ENCODE results near the gene LCN6.
"Not testable (repeated sequence)": the region's sequence is repeated elsewhere in the genome, so short reads cannot be mapped to it uniquely, and the experiment has no call there.

LCN6 gene, protein sequence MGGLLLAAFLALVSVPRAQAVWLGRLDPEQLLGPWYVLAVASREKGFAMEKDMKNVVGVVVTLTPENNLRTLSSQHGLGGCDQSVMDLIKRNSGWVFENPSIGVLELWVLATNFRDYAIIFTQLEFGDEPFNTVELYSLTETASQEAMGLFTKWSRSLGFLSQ

DNA sequence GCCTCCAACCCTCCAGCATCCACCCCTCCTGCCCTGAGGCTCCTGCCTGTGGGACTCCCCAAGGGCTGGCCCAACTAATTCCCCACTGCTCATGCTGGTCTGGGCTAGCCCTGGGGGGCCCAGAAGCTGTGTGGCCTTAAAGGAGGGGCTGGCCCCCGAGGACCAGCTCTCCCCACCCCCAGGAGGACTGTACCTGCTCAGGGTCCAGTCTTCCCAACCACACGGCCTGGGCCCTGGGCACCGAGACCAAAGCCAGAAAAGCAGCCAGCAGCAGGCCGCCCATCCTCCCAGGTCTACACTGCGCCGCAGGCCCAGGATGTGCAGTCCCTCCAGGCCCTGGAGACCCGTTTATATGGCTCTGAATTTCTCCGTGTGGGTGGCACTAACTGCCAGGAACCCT is at the start of gene LCN6:
Gene LCN6 (minus strand): TSS at position 325 of the 400 bp plus-strand sequence. CDS start 42 bp downstream, at position 283.
- DNase-seq (ENCODE audit: low read depth in 3 of 3): no peak

DNA sequence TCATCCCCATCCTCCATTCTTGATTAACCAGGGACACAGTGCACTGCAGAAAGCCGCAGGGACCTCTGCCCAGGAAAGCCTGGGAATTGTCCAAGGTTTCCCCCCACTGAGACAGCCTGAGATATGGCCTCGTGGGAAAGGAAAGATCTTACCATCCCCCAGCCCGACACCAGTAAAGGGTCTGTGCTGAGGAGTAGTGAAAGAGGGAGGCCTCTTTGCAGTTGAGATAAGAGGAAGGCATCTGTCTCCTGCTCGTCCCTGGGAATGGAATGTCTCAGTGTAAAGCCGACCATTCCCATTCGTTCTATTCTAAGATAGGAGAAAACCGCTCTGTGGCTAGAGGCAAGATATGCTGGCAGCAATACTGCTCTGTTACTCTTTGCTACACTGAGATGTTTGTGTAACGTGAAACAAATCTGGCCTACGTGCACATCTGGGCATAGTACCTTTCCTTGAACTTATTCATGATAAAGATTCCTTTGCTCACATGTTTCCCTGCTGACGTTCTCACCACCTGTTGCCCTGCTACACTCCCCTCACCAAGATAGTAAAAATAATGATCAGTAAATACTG is 48.5 kb upstream of the LCN6 start:
- DNase-seq (ENCODE audit: low read depth in 3 of 3): not testable (repeated sequence)

DNA sequence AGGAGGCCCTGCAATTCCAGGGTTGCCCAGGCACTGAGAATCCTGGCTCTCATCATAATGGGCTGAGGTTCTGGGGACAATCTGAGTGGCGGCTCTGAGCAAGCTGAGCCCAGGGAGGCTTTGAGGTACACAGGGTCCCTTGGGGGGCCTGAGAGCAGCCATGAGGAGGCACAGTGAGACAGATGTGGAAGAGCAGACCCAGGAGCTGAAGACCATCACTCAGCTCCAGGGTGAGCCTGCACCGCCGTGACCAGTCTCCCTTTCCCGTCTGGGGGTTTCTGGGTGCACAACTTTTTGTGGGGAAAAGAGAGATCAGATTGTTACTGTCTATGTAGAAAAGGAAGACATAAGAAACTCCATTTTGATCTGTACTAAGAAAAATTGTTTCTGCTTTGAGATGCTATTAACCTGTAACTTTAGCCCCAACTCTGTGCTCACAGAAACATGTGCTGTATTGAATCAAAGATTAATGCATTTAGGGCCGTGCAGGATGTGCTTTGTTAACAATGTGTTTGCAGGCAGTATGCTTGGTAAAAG is 48.0 kb upstream of the LCN6 start, which contains the start of gene CCDC183:
Gene CCDC183 (plus strand): TSS at position 101 of the 537 bp plus-strand sequence. CDS start 60 bp downstream, at position 161.
- no peak for DNase-seq (ENCODE audit: low read depth in 3 of 3)

DNA sequence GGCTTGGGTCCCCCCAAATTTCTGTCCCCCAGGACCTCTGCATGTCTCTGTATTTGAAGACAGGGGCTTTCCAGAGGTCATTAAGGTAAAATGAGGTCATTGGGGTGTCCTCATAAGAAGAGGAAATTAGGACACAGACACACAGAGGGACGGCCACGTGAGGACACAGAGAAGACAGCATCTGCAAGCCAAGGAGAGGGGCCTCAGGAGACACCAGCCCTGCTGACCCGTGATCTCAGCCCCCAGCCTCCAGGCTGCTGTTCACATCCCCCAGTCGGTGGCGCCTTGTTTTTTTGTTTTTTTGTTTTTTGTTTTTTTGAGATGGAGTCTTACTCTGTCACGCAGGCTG is 46.6 kb upstream of the LCN6 start:
- DNase-seq (ENCODE audit: low read depth in 3 of 3): no peak

DNA sequence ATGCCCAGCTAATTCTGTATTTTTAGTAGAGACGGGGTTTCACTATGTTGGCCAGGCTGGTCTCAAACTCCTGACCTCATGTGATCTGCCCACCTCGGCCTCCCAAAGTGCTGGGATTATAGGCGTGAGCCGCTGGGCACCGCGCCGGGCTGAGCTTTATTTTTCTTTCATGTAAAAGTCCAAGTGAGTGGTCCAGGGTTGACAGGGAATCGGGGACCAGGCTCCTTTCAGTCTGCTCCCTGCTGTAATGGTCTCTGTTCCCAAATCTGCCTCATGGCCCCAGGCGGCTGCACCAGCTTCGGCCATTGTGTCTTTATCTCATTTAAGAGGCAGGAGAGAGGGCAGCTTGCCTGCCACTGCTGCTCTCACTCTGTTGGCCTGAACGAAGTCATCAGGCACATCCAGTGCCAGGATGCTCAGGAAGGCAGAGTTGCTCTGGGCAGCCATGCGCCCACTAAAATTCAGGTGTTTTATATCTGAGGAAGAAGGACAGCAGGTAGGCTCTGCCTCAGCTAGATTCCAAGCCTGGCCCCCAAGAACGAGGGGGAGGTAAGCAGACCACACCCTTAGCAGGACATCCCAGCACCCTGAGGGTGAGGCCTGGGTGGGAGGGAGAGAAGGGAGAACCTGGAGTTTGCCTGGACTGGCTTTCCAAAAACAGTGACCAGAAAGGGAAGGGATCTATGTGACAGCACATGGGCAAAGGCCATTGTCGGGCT is 46.1 kb upstream of the LCN6 start:
- DNase-seq (ENCODE audit: low read depth in 3 of 3): no peak

DNA sequence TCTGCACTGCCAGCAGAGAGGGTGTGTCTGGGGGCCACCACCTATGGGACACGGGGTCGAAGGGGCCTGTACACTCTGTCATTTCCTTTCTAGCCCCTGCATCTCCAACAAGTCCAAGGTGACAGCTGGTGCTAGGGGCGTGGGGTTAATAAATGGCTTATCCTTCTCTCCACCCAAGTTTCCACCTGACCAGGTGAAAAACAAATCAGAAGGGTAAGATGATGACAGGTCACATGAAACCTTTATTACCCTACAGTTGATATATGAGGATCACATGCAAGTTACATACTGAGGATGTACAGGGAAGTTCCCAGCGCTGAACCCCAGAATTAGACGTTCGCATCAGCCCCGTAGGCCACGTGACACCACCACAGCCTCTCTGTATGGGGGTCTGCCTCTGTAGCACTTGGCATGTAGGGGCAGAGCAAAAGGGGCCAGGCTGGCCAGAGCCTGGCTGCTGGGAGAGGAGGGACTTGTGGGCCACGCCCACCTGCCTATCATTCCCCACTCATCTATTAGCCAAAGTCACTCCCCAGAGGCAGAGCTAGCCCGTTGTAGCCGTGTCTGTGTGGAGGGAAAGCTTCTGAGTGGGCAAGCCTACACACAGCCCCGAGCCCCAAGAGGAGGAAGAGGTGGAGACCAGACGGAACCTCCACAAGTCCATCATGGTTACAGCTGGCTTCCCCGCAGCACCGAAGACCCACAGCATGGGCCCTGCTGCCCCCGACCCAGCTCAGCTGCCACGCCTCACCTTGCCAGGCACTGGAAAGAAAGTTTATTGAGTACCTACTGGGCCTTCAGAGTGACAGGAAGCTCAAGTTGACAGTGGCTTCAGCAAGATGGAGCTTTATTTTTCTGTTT is 45.0 kb upstream of the LCN6 start:
- no peak for DNase-seq (ENCODE audit: low read depth in 3 of 3)

DNA sequence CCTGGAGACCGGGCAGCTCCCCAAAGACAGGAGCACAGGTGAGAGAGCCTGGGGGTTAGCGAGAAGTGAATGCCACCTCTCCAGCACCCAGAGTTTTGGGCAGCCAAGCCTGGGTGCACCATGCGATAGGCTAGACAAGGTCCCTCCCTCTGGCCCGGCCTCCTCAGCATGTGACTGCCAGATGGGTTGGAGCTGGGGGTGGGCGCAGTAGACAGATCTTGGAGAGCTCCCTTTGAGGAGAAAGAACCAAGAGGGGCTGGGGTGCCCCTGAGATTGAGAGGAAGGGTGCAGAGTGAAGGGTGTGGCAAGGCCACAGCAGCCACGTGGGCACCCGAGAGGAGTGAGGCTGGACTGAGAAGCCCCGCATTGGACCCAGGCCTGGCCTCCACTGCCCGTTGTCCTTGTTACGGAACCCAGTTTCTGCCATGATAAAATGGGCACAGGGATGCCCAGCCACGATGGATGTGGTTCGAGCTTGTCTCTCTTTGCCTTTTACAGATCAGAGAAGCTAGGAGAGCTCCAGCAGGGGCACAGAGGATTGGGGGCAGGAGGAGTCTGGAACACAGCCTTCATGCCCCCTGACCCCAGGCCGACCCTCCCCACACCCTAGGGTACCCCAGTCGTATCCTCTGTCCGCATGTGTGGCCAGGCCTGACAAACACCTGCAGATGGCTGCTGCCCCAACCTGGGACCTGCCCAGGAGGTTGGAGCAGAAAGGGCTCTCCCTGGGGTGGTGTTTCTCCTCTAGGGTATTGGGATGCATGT is 44.2 kb upstream of the LCN6 start:
- DNase-seq (ENCODE audit: low read depth in 3 of 3): no peak

DNA sequence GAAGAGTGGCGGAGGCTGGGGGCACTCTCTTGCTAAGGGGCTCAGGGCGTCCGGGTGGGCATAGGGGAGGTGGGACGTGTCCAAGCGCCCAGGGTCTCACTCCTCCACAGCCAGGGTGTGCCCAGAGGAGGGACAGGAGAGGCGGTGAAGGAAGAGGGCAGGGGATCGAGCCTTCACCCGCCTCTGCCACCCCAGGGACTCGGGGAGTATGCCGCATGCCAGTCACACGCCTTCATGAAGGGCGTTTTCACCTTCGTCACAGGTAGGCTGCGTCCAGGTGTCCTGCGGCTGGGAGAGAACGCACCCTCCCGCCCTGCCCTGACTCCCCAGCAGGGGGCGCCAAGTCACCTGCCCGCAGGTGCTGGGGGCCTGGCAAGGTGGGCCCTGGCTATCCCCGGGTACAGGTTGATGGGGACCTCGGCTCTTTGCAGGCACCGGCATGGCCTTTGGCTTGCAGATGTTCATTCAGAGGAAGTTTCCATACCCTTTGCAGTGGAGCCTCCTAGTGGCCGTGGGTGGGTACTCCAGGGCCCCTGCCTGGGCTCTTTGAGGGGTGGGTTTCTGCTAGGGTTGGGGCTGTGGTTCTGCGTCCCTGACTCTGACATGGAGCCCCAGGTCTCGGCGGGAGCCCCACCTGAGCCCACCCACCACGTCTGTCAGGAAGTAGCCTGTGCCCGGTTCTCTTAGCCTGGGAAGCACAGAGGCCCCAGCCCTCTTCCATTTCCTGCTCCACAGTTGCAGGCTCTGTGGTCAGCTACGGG is 43.4 kb upstream of the LCN6 start:
- DNase-seq (ENCODE audit: low read depth in 3 of 3): peak in 2 of 3 experiments; percentile 48 to 64

DNA sequence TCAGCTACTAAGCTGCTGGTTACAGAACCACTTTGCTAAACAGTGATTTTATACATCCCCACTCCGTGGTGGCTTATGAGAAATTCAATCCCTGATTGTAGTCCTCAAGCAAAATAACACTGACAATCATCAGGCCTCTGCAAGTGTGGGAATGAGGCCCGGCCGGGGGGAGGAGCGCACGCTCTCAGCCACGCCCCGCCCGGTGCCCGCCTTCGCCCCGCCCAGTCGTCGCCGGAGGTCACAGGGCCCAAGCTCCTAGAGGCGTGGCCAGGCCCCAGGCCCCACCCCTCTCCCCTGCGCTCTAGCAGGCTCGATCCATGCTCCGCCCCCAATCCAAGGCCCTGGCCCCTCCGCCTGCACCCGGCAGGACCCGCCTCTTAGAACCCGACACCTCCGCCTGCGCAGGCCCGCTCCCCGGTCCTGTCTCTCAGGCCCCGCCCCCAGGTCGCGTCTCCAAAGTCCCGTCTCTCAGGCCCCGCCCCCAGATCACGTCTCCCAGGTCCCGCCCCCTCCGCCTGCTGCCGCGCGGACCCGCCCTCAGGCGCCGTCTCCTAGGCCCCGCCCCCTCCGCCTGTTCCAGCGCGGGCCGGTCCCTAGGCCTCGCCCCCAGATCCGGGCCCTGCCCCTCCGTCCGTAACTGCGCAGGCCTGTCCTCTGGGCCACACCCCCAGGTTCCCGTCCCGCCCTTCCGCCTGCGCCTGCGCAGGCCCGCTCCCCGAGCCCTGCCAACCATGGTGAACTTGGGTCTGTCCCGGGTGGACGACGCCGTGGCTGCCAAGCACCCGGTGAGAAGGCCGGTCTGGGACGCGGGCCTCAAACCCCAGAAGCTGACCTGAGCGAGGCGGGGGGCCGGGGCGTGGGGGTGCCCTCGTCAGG is 42.6 kb upstream of the LCN6 start, which contains the start of gene TMEM141:
Gene TMEM141 (plus strand): TSS at position 705 of the 876 bp plus-strand sequence. CDS start 27 bp downstream, at position 732.
- DNase-seq (ENCODE audit: low read depth in 3 of 3): peak; percentile 100

DNA sequence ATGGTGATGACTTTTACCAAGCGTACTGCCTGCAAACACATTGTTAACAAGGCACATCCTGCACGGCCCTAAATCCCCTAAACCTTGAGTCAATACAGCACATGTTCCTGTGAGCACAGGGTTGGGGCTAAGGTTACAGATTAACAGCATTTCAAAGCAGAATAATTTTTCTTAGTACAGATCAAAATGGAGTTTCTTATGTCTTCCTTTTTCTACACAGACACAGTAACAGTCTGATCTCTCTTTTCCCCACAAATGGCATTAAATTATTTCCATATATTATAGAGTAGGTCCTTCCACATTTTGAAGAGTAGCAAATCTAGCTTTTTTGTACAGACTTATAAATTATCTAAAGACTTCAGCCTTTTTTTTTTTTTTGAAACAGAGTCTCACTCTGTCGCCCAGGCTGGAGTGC is 41.2 kb upstream of the LCN6 start:
- DNase-seq (ENCODE audit: low read depth in 3 of 3): no peak

DNA sequence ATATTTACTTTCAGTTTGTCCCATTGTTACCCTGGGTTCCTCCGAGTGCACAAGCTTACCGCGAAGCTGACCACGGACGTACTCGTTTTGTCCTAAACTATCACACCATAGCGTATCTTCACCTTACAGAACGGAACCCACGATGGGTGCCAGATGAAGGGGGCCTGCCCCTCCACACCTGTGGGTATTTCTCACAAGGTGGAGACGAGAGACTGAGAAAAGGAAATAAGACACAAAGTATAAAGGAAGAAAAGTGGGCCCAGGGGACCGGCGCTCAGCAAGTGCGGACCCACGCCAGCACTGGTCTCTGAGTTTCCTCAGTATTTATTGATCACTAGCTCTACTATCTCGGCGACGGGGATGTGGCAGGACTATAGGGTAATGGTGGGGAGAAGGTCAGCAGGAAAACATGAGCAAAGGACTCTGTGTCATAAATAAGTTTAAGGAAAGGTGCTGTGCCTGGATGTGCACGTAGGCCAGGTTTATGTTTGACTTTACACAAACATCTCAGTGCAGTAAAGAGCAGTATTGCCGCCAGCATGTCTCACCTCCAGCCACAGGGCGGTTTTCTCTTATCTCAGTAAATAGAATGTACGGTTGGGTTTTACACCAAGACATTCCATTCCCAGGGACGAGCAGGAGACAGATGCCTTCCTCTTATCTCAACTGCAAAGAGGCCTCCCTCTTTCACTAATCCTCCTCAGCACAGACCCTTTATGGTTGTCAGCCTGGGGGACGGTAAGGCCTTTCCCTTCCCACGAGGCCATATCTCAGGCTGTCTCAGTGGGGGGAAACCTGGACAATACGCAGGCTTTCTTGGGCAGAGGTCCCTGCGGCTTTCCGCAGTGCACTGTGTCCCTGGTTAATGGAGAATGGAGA is 40.6 kb upstream of the LCN6 start:
- DNase-seq (ENCODE audit: low read depth in 3 of 3): not testable (repeated sequence)

DNA sequence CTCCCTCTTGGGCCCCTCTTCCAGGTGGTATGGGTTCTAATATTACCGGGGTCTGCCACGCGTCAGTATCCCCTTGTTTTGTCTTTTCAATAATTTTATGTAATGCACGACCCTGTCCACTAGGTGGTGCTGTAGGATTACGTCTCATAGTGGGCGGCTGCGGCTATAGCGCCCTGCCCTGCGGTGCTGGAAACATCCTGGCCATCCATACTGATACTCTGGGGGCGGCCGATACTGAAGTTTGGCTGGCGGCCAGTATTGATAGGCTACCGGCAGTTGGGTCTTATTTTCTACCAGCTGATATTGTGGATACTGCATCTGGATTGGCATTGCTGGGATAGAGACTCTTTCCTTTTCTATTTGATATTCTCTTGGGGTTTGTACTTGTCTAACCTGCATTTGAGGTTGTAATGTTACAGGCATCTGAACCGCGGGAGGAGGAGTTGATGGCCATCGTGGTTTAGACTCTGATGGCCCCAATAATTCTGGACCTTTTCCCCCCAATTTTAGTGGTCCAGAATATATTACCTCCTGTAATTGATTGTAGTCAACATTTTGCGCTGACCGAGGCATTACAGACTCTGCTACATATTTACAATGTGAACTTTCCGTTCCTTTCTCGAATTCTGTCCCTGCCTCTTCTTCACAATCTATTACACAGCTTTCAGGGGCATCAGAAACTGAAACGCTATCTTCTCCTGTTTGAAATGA is 39.5 kb upstream of the LCN6 start:
- DNase-seq (ENCODE audit: low read depth in 3 of 3): peak; percentile 50 to 62 (median 61)

DNA sequence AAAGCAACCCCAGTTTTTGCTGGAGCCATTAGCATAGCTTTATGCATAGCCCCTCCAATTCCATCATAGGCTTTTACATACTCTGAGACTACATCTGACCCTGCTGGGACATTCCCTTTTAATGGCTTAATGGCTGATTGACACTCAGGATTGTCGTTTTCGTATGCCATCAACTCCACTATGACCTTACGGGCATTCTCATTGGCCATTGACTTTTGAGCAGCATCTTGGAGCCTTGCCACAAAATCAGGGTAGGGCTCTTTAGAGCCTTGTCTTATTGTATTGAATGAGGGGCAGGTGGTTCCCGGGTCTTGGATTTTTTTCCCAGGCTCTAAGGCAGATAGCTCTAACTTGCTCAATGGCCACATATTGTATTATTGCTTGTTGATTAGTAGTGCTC is 38.7 kb upstream of the LCN6 start:
- DNase-seq (ENCODE audit: low read depth in 3 of 3): not testable (repeated sequence)

DNA sequence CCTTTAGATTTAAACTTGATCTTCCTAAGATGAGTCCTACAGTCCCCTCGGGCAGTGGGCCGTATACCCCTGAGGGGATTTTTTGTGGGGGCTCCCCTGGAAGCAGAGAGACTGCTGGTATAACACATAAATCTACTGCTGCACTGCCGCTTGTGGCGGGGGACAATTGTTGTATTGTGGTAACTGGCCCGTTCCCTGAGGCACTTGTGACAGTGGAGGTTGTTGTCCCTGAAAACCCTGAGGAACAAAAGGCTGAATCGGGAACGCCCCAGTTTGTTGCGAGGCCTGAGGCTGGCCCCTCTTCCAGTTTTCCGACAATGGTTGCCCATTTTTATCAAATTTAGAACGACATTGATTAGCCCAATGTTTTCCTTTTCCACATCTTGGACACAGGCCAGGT is 38.1 kb upstream of the LCN6 start:
- no peak for DNase-seq (ENCODE audit: low read depth in 3 of 3)

DNA sequence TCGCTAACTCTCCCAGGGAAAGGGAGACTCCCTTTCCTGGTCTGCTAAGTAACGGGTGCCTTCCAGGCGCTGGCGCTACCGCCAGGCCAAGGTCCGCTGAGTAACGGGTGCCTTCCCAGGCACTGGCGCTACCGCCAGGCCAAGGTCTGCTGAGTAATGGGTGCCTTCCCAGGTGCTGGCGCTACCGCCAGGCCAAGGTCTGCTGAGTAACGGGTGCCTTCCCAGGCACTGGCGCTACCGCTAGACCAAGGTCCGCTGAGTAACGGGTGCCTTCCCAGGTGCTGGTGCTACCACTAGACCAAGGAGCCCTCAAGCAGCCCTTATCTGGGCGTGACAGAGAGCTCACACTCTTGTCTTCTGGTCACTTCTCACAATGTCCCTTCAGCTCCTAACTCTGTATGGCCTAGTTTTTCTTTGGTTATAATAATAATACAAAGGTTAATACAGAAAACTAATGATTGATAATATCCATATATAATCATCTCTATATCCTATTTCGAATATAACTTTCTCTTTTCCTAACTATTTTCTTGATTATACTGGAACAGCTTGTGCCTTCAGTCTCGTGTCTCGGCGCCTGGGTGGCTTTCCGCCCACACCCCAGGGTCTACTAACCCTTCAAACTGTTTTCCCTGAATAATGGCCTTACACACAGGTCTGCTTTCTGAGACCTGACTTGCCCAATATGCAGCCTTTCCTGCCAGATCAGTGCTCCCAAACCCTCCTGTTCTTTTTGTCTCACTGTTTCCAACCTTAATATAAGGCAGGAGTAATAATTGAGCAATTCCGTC is 37.4 kb upstream of the LCN6 start:
- not testable (repeated sequence) for DNase-seq (ENCODE audit: low read depth in 3 of 3)

DNA sequence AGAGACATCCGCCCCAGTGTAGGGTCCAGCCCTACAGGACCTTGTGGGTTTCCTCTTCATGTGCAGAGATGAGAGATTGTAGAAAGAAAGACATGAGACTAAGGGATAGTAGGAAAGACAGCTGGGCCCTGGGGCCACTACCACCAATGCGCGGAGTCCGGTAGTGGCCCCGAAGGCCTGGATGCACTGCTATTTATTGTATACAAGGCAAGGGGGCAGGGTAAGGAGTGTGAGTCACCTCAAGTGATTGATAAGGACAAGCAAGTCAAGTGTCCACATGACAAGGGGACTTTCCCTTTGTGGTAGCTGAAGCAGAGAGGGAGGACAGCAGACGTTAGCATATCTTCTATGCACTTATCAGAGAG is 36.7 kb upstream of the LCN6 start:
- no peak for DNase-seq (ENCODE audit: low read depth in 3 of 3)

All from stimulated activated CD4-positive, alpha-beta T cell treated with anti-CD3 and anti-CD28 coated beads, TNF-alpha, amount 100 ng/mL, for 24 hours (primary cell).